ENCODE results near the gene MS4A8. TPM values are rescaled to one million over a fixed set of nuclear protein-coding genes. Genes with fewer than 3 reads are reported as not detected.

The MS4A8 gene
- total RNA-seq, 4 donors from 2014 or later, result 13.2 to 541 (median 356) TPM

Other genes with a start within 250 kb of the MS4A8 start
- gene MS4A1, start 243.8 kb upstream of the MS4A8 start, total RNA-seq, result 100 to 1,000 TPM in 1 of 4 donors, 10 to 100 TPM in 1, 1 to 10 TPM in 1, not detected in 1; 3.2 to 260 (median 18.5) TPM
- gene MS4A12, start 206.8 kb upstream of the MS4A8 start, total RNA-seq, result not detected
- gene MS4A13, start 184.2 kb upstream of the MS4A8 start, total RNA-seq, result not detected
- gene MS4A18, start 25.1 kb downstream of the MS4A8 start, total RNA-seq, result 1 to 10 TPM in 1 of 4 donors, not detected in 3; 2.4 TPM
- gene MS4A15, start 57.3 kb downstream of the MS4A8 start, total RNA-seq, result 1 to 10 TPM in 1 of 4 donors, under 1 TPM in 1, not detected in 2; 0.54 to 1.6 TPM
- gene MS4A10, start 85.7 kb downstream of the MS4A8 start, total RNA-seq, result 100 to 1,000 TPM in 3 of 4 donors, 1 to 10 TPM in 1; 5.0 to 338 (median 221) TPM
- 10 to 100 TPM in 2 of 4 donors, 1 to 10 TPM in 2; 8.7 to 33.0 (median 12.4) TPM for gene CCDC86, start 142.5 kb downstream of the MS4A8 start, total RNA-seq
- 10 to 100 TPM in 1 of 4 donors, 1 to 10 TPM in 3; 1.5 to 18.2 (median 2.6) TPM for gene PTGDR2, start 156.3 kb downstream of the MS4A8 start, total RNA-seq
- 1 to 10 TPM in 1 of 4 donors, not detected in 3; 2.1 TPM for gene ZP1, start 167.9 kb downstream of the MS4A8 start, total RNA-seq
- 10 to 100 TPM; 36.1 to 53.4 (median 46.5) TPM for gene PRPF19, start 207.0 kb downstream of the MS4A8 start, total RNA-seq
- 10 to 100 TPM; 26.3 to 40.5 (median 36.6) TPM for gene TMEM109, start 214.5 kb downstream of the MS4A8 start, total RNA-seq
- 10 to 100 TPM in 1 of 4 donors, 1 to 10 TPM in 3; 1.6 to 28.9 (median 4.0) TPM for gene TMEM132A, start 224.8 kb downstream of the MS4A8 start, total RNA-seq

All from Peyer's patch (tissue), 4 donors.